ENCODE measurements around the gene PKIB.

DNA sequence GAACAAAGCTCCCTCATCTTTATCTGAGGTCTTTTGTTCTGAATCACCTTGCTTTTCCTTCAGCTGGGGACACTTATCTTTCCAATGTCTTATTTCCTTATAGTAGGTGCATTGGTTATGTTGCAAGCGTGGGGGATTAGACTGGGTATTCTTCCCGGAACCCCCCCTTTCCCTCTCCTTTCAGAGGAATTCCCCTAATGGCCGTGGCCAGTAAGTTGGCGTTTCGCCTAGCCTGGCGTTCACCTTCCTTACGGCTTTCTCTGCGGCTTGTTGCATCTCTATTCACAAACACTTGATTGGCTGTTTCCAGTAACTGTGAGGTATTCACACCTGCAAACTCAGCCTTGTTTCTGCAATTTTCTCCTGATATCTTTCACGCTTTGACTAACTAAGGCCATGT lies 136.5 kb downstream of the PKIB start:
- TF ChIP-seq CTCF (IDR thresholded peaks at IDR 0.05; ENCODE audit: low read depth, low read length): no peak
- TF ChIP-seq EZH2phosphoT487 (IDR thresholded peaks at IDR 0.05; ENCODE audit: low read depth): no peak
